Mucosa of descending colon (tissue), 3 donors: ENCODE measurements around the gene TMEM181. TPM values are rescaled to one million over a fixed set of nuclear protein-coding genes. Genes with fewer than 3 reads are reported as not detected.

Source experiments
- ATAC-seq: fragments of 200-7000 bp; cut with Tn5 transposase; one replicate; pipeline ENCODE4 v1.9.1; 2020; ENCODE audit warnings: mild to moderate bottlenecking, moderate library complexity
- DNase-seq, 3 donors: peaks; one replicate each; pipeline ENCODE4 v3.0.0-alpha.2; 2020
- H3K36me3 ChIP-seq: fragments of 200-600 bp; one replicate; pipeline ENCODE4 v1.8.0; 2021; ENCODE audit warnings: low read depth, mild to moderate bottlenecking
- H3K4me1 ChIP-seq: fragments of 200-600 bp; one replicate; pipeline ENCODE4 v1.8.0; 2021; ENCODE audit warnings: low read depth, mild to moderate bottlenecking
- H3K4me3 ChIP-seq: fragments of 200-600 bp; one replicate; pipeline ENCODE4 v1.8.0; 2021; ENCODE audit warnings: mild to moderate bottlenecking
- H3K9me3 ChIP-seq: fragments of 200-600 bp; one replicate; pipeline ENCODE4 v1.8.0; 2021; ENCODE audit warnings: mild to moderate bottlenecking
- intact Hi-C, 2 donors: fragments of 100-400 bp; cut with DNase I in 1 of 2; cut with micrococcal nuclease in 1 of 2; formaldehyde crosslinking; loops; one replicate each; pipeline versions ENCODE4 v1.11.0 to v1.11.1; 2022; cut with DNase I, micrococcal nuclease
- total RNA-seq, 3 donors: library from RNA; stranded (reverse); fragmentation: NEBNext Ultra II Directional in 2 of 3; extraction: Animal tissue kit (Norgen Biotek cat#: 25700) in 2 of 3; gene quantifications; one replicate each; pipeline versions ENCODE4 v1.2.1 to v1.2.4, GENCODE V29; 2021 to 2023
- TF ChIP-seq, protein P1 (sequence below): fragments of 200-600 bp; IDR thresholded peaks from one replicate; pipeline ENCODE4 v1.8.0; 2022; ENCODE audit warnings: antibody characterized with exemption, mild to moderate bottlenecking
- donor health status: DM: no; HTN: no; CAD: no; lungs with moderate emphysema.
- donor health status: DM: no; HTN: no; CAD: no.
- donor health status: DM: no; HTN: yes; CAD: no.

The TMEM181 gene
- total RNA-seq, 3 donors from 2014 or later: 35.7 to 47.8 (median 39.4) TPM

DNA sequence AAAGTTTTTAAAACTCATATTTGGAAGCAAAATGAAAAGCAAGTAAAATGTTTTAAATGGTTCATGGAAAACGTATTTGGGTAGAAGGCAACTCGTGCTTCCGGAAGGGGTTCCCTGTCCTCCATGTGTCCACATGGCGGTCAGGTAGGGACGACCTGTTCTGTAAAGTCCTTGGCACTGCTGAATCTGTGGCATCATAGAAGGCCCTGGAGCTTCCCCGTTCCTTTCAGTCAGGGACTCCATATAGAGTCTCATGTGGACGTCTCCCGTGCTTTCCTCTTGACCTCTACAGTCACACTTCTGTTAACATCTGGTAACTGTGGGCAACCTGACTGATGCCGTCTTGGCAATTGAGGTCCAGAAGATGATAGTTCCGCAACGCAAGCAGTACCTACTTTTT, 73.2 kb downstream of the TMEM181 start:
- DNase-seq: peak in 1 of 3 donors; percentile 28
- Histone ChIP-seq H3K4me3 (no peak overlapping the region), H3K9me3 (no peaks in the 10 kb centered on the region), H3K4me1 (peaks cover 26% of the 10 kb centered on the region), H3K36me3 (no peaks in the 10 kb centered on the region)
- no peak for ATAC-seq
- TF ChIP-seq, protein P1, sequence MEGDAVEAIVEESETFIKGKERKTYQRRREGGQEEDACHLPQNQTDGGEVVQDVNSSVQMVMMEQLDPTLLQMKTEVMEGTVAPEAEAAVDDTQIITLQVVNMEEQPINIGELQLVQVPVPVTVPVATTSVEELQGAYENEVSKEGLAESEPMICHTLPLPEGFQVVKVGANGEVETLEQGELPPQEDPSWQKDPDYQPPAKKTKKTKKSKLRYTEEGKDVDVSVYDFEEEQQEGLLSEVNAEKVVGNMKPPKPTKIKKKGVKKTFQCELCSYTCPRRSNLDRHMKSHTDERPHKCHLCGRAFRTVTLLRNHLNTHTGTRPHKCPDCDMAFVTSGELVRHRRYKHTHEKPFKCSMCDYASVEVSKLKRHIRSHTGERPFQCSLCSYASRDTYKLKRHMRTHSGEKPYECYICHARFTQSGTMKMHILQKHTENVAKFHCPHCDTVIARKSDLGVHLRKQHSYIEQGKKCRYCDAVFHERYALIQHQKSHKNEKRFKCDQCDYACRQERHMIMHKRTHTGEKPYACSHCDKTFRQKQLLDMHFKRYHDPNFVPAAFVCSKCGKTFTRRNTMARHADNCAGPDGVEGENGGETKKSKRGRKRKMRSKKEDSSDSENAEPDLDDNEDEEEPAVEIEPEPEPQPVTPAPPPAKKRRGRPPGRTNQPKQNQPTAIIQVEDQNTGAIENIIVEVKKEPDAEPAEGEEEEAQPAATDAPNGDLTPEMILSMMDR: no peak
- intact Hi-C loops: no loop called here

DNA sequence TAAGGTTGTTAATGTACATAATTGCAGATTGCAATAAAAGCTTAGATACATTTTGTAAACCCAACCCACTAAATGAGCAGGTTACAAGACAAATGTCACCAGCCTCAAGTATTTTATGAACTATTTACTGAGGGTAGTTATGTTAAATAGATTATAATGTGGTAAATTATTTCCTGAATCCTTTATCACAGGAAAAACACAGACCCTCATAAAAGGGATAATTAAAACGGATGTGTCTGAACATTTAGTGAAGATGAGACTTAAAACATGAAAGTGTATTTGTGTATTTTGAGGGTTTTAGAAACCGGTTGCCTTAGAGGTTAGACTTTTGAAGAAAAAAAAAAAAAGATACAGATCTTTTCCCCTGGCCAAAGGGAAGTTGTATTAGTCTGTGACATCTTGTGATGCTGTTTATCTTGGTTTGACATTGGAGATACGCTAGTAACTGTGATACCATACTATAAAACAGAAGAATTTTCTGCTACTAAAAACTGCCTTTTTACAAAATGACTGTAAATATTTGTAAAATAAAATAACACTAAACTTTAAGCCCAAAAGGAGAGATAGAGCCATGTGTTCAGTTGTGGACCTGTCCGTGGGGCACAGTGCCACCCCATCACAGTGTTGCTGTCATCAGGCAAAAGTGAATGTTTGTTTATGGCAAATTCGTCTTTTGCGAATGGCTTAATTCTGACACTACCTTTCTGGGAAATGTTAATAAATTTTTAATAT, 75.0 kb downstream of the TMEM181 start:
- intact Hi-C loops: no loop called here
- ATAC-seq: no peak
- TF ChIP-seq, protein P1: no peak
- DNase-seq: peak in 1 of 3 donors; percentile 6
- H3K4me3 ChIP-seq: no peak overlapping the region
- H3K4me1 ChIP-seq: peaks cover 25% of the 10 kb centered on the region
- H3K36me3 ChIP-seq: no peaks in the 10 kb centered on the region
- H3K9me3 ChIP-seq: no peaks in the 10 kb centered on the region

DNA sequence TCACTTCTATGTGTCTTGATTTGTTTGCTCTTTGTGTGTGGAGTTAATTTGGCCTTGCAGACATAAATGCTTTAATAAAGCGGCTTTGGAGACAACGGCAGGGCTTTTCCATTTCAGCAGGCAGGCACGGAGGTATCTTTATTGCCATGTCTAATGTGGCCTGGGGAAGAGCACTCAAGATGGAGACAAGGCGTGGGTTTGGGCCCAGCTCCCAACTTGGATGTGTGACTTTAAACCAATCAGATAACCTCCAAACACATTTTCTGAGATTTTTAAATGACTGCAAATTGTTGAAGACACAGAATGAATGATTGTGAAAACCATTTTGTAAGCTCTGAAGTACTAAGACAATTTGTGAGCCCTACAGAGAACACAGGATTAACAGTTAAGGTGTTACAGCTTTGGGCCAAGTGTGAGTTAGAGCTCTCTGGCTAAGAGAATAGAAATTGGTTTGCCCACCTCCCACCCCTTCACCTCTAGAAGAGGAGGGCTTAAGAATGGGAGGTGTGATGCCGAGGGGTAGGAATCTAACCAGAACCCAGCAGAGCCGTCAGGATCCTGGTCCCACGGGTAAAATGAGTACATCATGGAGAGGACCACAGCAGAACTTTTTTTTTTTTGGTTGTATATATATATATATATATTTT, 75.7 kb downstream of the TMEM181 start:
- Histone ChIP-seq H3K4me1 (peaks cover 18% of the 10 kb centered on the region), H3K4me3 (no peak overlapping the region), H3K36me3 (no peaks in the 10 kb centered on the region), H3K9me3 (no peaks in the 10 kb centered on the region)
- TF ChIP-seq, protein P1: no peak
- no peak for ATAC-seq
- intact Hi-C loops: no loop called here
- DNase-seq: peak in 1 of 3 donors; percentile 3

DNA sequence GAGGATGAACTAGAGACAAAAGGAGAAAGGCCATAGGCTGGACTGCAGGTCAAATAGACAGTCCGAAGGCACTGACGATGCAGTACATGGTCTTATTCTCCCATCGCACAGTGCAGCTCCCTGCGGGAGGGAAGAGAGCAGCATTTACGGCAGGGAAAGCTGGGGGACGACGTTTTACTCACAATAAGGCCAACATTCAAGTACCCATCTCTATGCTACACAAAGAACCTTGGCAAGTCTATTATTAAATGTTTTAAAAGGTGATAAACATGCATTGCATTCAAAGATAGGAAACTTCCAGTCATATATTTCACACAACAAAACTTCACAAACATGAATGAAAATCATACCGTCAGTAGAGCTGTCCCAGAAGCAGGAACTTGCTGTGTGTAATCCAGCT, 76.9 kb downstream of the TMEM181 start:
- DNase-seq: peak in 1 of 3 donors; percentile 5
- Histone ChIP-seq H3K4me1 (peaks cover 8% of the 10 kb centered on the region), H3K36me3 (no peaks in the 10 kb centered on the region), H3K4me3 (no peak overlapping the region), H3K9me3 (no peaks in the 10 kb centered on the region)
- no peak for ATAC-seq
- intact Hi-C loops: no loop called here
- TF ChIP-seq, protein P1: no peak

DNA sequence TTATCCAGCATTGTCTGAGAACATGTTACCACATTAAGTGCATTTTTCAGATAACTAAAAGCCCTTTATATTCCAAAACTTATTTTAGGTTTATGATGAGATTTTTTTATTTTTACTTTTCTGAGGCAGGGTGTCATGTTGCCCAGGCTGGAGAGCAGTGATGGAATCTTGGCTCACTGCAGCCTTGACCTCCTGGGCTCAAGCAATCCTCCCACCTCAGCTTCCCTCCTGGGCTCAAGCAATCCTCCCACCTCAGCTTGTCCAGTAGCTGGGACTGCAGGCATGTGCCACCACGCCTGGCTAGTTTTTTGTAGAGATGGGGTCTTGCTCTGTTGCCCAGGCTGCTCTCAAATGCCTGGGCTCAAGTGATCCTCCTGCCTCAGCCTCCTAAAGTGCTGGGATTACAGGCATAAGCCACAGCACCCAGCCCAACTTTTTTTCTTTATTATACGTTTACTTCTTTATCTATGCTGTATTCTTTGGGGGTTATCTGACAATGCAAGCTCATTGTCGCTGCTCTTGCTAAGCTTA, 78.5 kb downstream of the TMEM181 start:
- DNase-seq (peak in 1 of 3 donors; percentile 13), ATAC-seq (no peak)
- Histone ChIP-seq H3K4me3 (no peak overlapping the region), H3K9me3 (no peaks in the 10 kb centered on the region), H3K4me1 (peaks cover 15% of the 10 kb centered on the region), H3K36me3 (no peaks in the 10 kb centered on the region)
- intact Hi-C loops: no loop called here
- TF ChIP-seq, protein P1: no peak
